Measurements from ENCODE around the gene PAX5. TPM values are rescaled to one million over a fixed set of nuclear protein-coding genes. Genes with fewer than 3 reads are reported as not detected.

The PAX5 gene
- polyA plus RNA-seq, 2 of the 4 experiments (the other 2 are of a cell fraction), result not detected

GRCh38 chr9:36892279-36892678, 141.8 kb downstream of the PAX5 start:
- no peak overlapping the region for H3K4me3 ChIP-seq
- FAIRE-seq (no peak), ATAC-seq (no peak), DNase-seq (ENCODE audit: low read depth in 1 of 2, low spot score in 1 of 2) (no peak)
- TF ChIP-seq MAFK (IDR thresholded peaks at IDR 0.05; ENCODE audit: partially characterized antibody), result no peak
- TF ChIP-seq KDM5A (IDR thresholded peaks at IDR 0.05), result no peak
- no peak for TF ChIP-seq KDM1A (IDR thresholded peaks at IDR 0.05; ENCODE audit: low read depth)
- TF ChIP-seq HES2 (IDR thresholded peaks at IDR 0.05), result no peak
- no peak for TF ChIP-seq EHF (CRISPR knock-in tag; IDR thresholded peaks at IDR 0.05)
- no peak for TF ChIP-seq FOSL2 (IDR thresholded peaks at IDR 0.05)
- no peak for TF ChIP-seq FOSL2 (CRISPR knock-in tag; IDR thresholded peaks at IDR 0.05)
- no peak for TF ChIP-seq JUNB (IDR thresholded peaks at IDR 0.05)
- TF ChIP-seq MAX (IDR thresholded peaks at IDR 0.05), result no peak
- TF ChIP-seq ZFP36 (IDR thresholded peaks at IDR 0.05; ENCODE audit: borderline replicate concordance, partially characterized antibody), result no peak
- no peak for TF ChIP-seq CBX2 (IDR thresholded peaks at IDR 0.05; ENCODE audit: borderline replicate concordance, low read depth)
- no peak for TF ChIP-seq USF2 (IDR thresholded peaks at IDR 0.05)
- no peak for TF ChIP-seq CTCF (IDR thresholded peaks at IDR 0.05)
- TF ChIP-seq GATA3 (IDR thresholded peaks at IDR 0.05; ENCODE audit: borderline replicate concordance), result no peak
- no peak for TF ChIP-seq EHMT2 (IDR thresholded peaks at IDR 0.05; ENCODE audit: low read depth)
- no peak for TF ChIP-seq ELK1 (IDR thresholded peaks at IDR 0.05; ENCODE audit: low read depth, low read length)
- TF ChIP-seq ZSCAN20 (CRISPR knock-in tag; IDR thresholded peaks at IDR 0.05), result no peak
- no peak for TF ChIP-seq TP53 (CRISPR knock-in tag; IDR thresholded peaks at IDR 0.05)
- no peak for TF ChIP-seq SMC3 (IDR thresholded peaks at IDR 0.05)
- no peak for TF ChIP-seq HOXA7 (CRISPR knock-in tag; IDR thresholded peaks at IDR 0.05)
- TF ChIP-seq POLR2AphosphoS2 (conservative IDR thresholded peaks at IDR 0.05; ENCODE audit: low read length), result no peak
- 73% methylated on average over 4 of the region's 4 CpGs for WGBS (ENCODE audit: missing lambda C conversion rate)
- no peaks in the 10 kb centered on the region for H3K9me3 ChIP-seq
- H3K4me2 ChIP-seq, result no peak overlapping the region
- H3K4me1 ChIP-seq, result peaks cover 6% of the 10 kb centered on the region; the same call in 1 of the 3 replicates
- no peak overlapping the region for H3K27ac ChIP-seq
- ChIA-PET POLR2A (interaction anchor here (0.6 kb wide), 1 partner anchor 163 kb away, joined by 4 read pairs; no protein-coding TSS in a partner anchor), CTCF (interaction anchor here (0.6 to 5.7 kb wide), 8 partner anchors 12 to 519 kb away, joined by 3 to 43 read pairs (median 4); no protein-coding TSS in a partner anchor)

GRCh38 chr9:36891341-36891811, 142.7 kb downstream of the PAX5 start:
- Histone ChIP-seq H3K4me2 (no peak overlapping the region), H3K9me3 (no peaks in the 10 kb centered on the region), H3K4me3 (no peak overlapping the region), H3K4me1 (peaks cover 6% of the 10 kb centered on the region; the same call in 1 of the 3 replicates), H3K27ac (no peak overlapping the region)
- CTCF ChIA-PET, result interaction anchor here (0.6 to 5.7 kb wide), 10 partner anchors 11 to 520 kb away, joined by 3 to 43 read pairs (median 4); no protein-coding TSS in a partner anchor
- FAIRE-seq, result no peak
- 84% methylated on average over 13 of the region's 13 CpGs for WGBS (ENCODE audit: missing lambda C conversion rate)
- POLR2A ChIA-PET, result no interaction called here
- no peak; a peak in 1 of 6 replicates for ATAC-seq
- TF ChIP-seq EP300 (IDR thresholded peaks at IDR 0.05) (no peak), BHLHE40 (IDR thresholded peaks at IDR 0.05; ENCODE audit: low read depth, low read length) (no peak), ZC3H11A (IDR thresholded peaks at IDR 0.05) (no peak), ESRRA (IDR thresholded peaks at IDR 0.05; ENCODE audit: borderline replicate concordance, low read length) (no peak), NR3C1 (IDR thresholded peaks at IDR 0.05) (no peak), PBX3 (IDR thresholded peaks at IDR 0.05) (no peak)
- DNase-seq (ENCODE audit: low read depth in 1 of 2, low spot score in 1 of 2), result no peak

Data from A549 (cell line).